Memory B cell (primary cell): ENCODE results near the gene DAP.
"Not testable (repeated sequence)": the region's sequence is repeated elsewhere in the genome, so short reads cannot be mapped to it uniquely, and the experiment has no call there.

ENCODE experiments used
- ATAC-seq: fragments of 150-1000 bp; cut with Tn5 transposase; 2 replicates; pipeline ENCODE4 v1.10.0; 2021; ENCODE audit warnings: low read depth, mild to moderate bottlenecking, moderate library complexity
- DNase-seq, 2 donors: peaks; one replicate each; pipeline ENCODE4 v3.0.0; 2022; ENCODE audit warnings: low spot score in 2 of 2
- H3K27ac Mint-ChIP-seq: one replicate; pipeline ENCODE4 v1.8.0; 2022; ENCODE audit warnings: mild to moderate bottlenecking, moderate library complexity, mixed read lengths
- H3K27me3 Mint-ChIP-seq: one replicate; pipeline ENCODE4 v1.8.0; 2022; ENCODE audit warnings: mixed read lengths
- H3K36me3 Mint-ChIP-seq: one replicate; pipeline ENCODE4 v1.8.0; 2022; ENCODE audit warnings: mild to moderate bottlenecking, mixed read lengths
- H3K4me1 Mint-ChIP-seq: one replicate; pipeline ENCODE4 v1.8.0; 2022; ENCODE audit warnings: mixed read lengths
- H3K4me3 Mint-ChIP-seq: one replicate; pipeline ENCODE4 v1.8.0; 2022; ENCODE audit warnings: mild to moderate bottlenecking, moderate library complexity, mixed read lengths
- H3K9me3 Mint-ChIP-seq: one replicate; pipeline ENCODE4 v1.8.0; 2022; ENCODE audit warnings: mixed read lengths

Gene DAP

GRCh38 chr5:10761185-10761932 lies at the start of gene DAP:
Gene DAP, minus strand, starts transcription at chr5:10761234. Its CDS starts 166 bp downstream, at chr5:10761068.
- Mint-ChIP-seq H3K9me3 (no peaks in the 10 kb centered on the region), H3K36me3 (no peaks in the 10 kb centered on the region), H3K4me1 (peaks cover 38% of the 10 kb centered on the region), H3K4me3 (peak within 1 kb of the TSS; percentile 91), H3K27ac (peak within 1 kb of the TSS; percentile 95), H3K27me3 (no peaks in the 10 kb centered on the region)
- peak; percentile 72 to 90 for DNase-seq
- ATAC-seq, result peak; percentile 76

GRCh38 chr5:10808347-10809226 lies 47.6 kb upstream of the DAP start:
- no peaks in the 10 kb centered on the region for H3K4me1 Mint-ChIP-seq
- H3K36me3 Mint-ChIP-seq, result peaks cover 13% of the 10 kb centered on the region
- DNase-seq, result no peak
- H3K27me3 Mint-ChIP-seq, result peaks cover 8% of the 10 kb centered on the region
- no peak for ATAC-seq
- no peak overlapping the region for H3K27ac Mint-ChIP-seq
- no peak overlapping the region for H3K4me3 Mint-ChIP-seq
- H3K9me3 Mint-ChIP-seq, result peaks cover 3% of the 10 kb centered on the region

- Mint-ChIP-seq H3K27ac (no peak overlapping the region), H3K4me3 (no peak overlapping the region), H3K36me3 (peaks cover 10% of the 10 kb centered on the region), H3K9me3 (peaks cover 4% of the 10 kb centered on the region), H3K27me3 (peaks cover 15% of the 10 kb centered on the region), H3K4me1 (no peaks in the 10 kb centered on the region)
- ATAC-seq, result no peak
- DNase-seq, result no peak
Observed at GRCh38 chr5:10801931-10802666, 41.1 kb upstream of the DAP start.

GRCh38 chr5:10800852-10801251 lies 39.8 kb upstream of the DAP start:
- peaks cover 9% of the 10 kb centered on the region for H3K36me3 Mint-ChIP-seq
- peaks cover 15% of the 10 kb centered on the region for H3K27me3 Mint-ChIP-seq
- DNase-seq (no peak), ATAC-seq (no peak)
- no peak overlapping the region for H3K4me3 Mint-ChIP-seq
- peaks cover 2% of the 10 kb centered on the region for H3K9me3 Mint-ChIP-seq
- H3K27ac Mint-ChIP-seq, result no peak overlapping the region
- H3K4me1 Mint-ChIP-seq, result no peaks in the 10 kb centered on the region

- peaks cover 2% of the 10 kb centered on the region for H3K4me1 Mint-ChIP-seq
- DNase-seq (no peak), ATAC-seq (no peak)
- H3K27ac Mint-ChIP-seq, result no peak overlapping the region
- H3K36me3 Mint-ChIP-seq, result peaks cover 1% of the 10 kb centered on the region
- peaks cover 14% of the 10 kb centered on the region for H3K27me3 Mint-ChIP-seq
- no peak overlapping the region for H3K4me3 Mint-ChIP-seq
- H3K9me3 Mint-ChIP-seq, result peaks cover 1% of the 10 kb centered on the region
Observed at GRCh38 chr5:10797261-10797660, 36.2 kb upstream of the DAP start.

- H3K4me3 Mint-ChIP-seq, result no peak overlapping the region
- no peak overlapping the region for H3K27ac Mint-ChIP-seq
- peaks cover 7% of the 10 kb centered on the region for H3K27me3 Mint-ChIP-seq
- no peaks in the 10 kb centered on the region for H3K36me3 Mint-ChIP-seq
- no peaks in the 10 kb centered on the region for H3K9me3 Mint-ChIP-seq
- H3K4me1 Mint-ChIP-seq, result peaks cover 4% of the 10 kb centered on the region
- DNase-seq (no peak), ATAC-seq (no peak)
Observed at GRCh38 chr5:10793785-10794184, 32.8 kb upstream of the DAP start.

GRCh38 chr5:10792336-10792735 lies 31.3 kb upstream of the DAP start:
- H3K4me1 Mint-ChIP-seq, result peaks cover 4% of the 10 kb centered on the region

GRCh38 chr5:10789726-10790125 lies 28.7 kb upstream of the DAP start:
- H3K36me3 Mint-ChIP-seq, result no peaks in the 10 kb centered on the region

More at GRCh38 chr5:10792336-10792735, 31.3 kb upstream of the DAP start:
- ATAC-seq, result no peak
- Mint-ChIP-seq H3K27ac (no peak overlapping the region), H3K4me3 (no peak overlapping the region), H3K36me3 (no peaks in the 10 kb centered on the region), H3K9me3 (no peaks in the 10 kb centered on the region), H3K27me3 (peaks cover 4% of the 10 kb centered on the region)
- no peak for DNase-seq

GRCh38 chr5:10789021-10789420 lies 28.0 kb upstream of the DAP start:
- no peak overlapping the region for H3K4me3 Mint-ChIP-seq
- H3K9me3 Mint-ChIP-seq, result no peaks in the 10 kb centered on the region
- DNase-seq (no peak), ATAC-seq (no peak)
- H3K4me1 Mint-ChIP-seq, result peaks cover 6% of the 10 kb centered on the region
- no peak overlapping the region for H3K27ac Mint-ChIP-seq
- H3K36me3 Mint-ChIP-seq, result no peaks in the 10 kb centered on the region
- H3K27me3 Mint-ChIP-seq, result no peaks in the 10 kb centered on the region

More at GRCh38 chr5:10789726-10790125, 28.7 kb upstream of the DAP start:
- Mint-ChIP-seq H3K4me1 (peaks cover 6% of the 10 kb centered on the region), H3K27me3 (no peaks in the 10 kb centered on the region), H3K4me3 (no peak overlapping the region), H3K27ac (no peak overlapping the region), H3K9me3 (no peaks in the 10 kb centered on the region)
- ATAC-seq (no peak), DNase-seq (no peak)

GRCh38 chr5:10788358-10788757 lies 27.3 kb upstream of the DAP start:
- no peak overlapping the region for H3K27ac Mint-ChIP-seq
- no peak for DNase-seq
- H3K9me3 Mint-ChIP-seq, result no peaks in the 10 kb centered on the region
- no peaks in the 10 kb centered on the region for H3K27me3 Mint-ChIP-seq
- ATAC-seq, result no peak
- H3K4me3 Mint-ChIP-seq, result no peak overlapping the region
- H3K36me3 Mint-ChIP-seq, result no peaks in the 10 kb centered on the region
- H3K4me1 Mint-ChIP-seq, result peaks cover 6% of the 10 kb centered on the region

- Mint-ChIP-seq H3K27ac (no peak overlapping the region), H3K27me3 (no peaks in the 10 kb centered on the region), H3K4me1 (peaks cover 2% of the 10 kb centered on the region), H3K36me3 (no peaks in the 10 kb centered on the region), H3K4me3 (no peak overlapping the region), H3K9me3 (no peaks in the 10 kb centered on the region)
- DNase-seq (no peak), ATAC-seq (no peak)
Observed at GRCh38 chr5:10786835-10787234, 25.8 kb upstream of the DAP start.

GRCh38 chr5:10780208-10780607 lies 19.2 kb upstream of the DAP start:
- DNase-seq, H3K4me3 Mint-ChIP-seq, H3K27me3 Mint-ChIP-seq: not testable (repeated sequence)

GRCh38 chr5:10779592-10779991 lies 18.6 kb upstream of the DAP start:
- no peak for ATAC-seq
- Mint-ChIP-seq H3K4me1 (no peaks in the 10 kb centered on the region), H3K27me3 (no peaks in the 10 kb centered on the region), H3K9me3 (no peaks in the 10 kb centered on the region), H3K27ac (no peak overlapping the region), H3K4me3 (no peak overlapping the region), H3K36me3 (no peaks in the 10 kb centered on the region)
- DNase-seq, result no peak

More at GRCh38 chr5:10780208-10780607, 19.2 kb upstream of the DAP start:
- not testable (repeated sequence) for H3K4me1 Mint-ChIP-seq, H3K27ac Mint-ChIP-seq, H3K36me3 Mint-ChIP-seq, ATAC-seq, H3K9me3 Mint-ChIP-seq
